ENCODE data around the gene PTPN4. TPM values are rescaled to one million over a fixed set of nuclear protein-coding genes. Genes with fewer than 3 reads are reported as not detected.

The PTPN4 gene
- total RNA-seq, 2 experiments from 2014 or later, result 49.3 to 50.6 TPM

GRCh38 chr2:119772767-119773166, 13.0 kb downstream of the PTPN4 start:
- Histone ChIP-seq H3K36me3 (ENCODE audit: insufficient read depth, low read length) (no peaks in the 10 kb centered on the region), H3K9me2 (ENCODE audit: insufficient read depth, low read length) (no peaks in the 10 kb centered on the region), H3K4me1 (ENCODE audit: insufficient read depth, low read length, poor library complexity, severe bottlenecking) (no peaks in the 10 kb centered on the region), H3K4me2 (ENCODE audit: low read length) (no peak overlapping the region), H3K9me3 (ENCODE audit: low read length) (no peaks in the 10 kb centered on the region), H3K4me3 (ENCODE audit: low read depth, low read length, poor library complexity, severe bottlenecking) (no peak overlapping the region), H3K27ac (ENCODE audit: low read depth, low read length, poor library complexity, severe bottlenecking) (no peak overlapping the region), H4K20me1 (ENCODE audit: insufficient read depth, low read length) (peaks cover 17% of the 10 kb centered on the region), H3K79me2 (ENCODE audit: insufficient read depth, low read depth, low read length) (peaks cover 40% of the 10 kb centered on the region), H2AFZ (ENCODE audit: low read length) (no peak overlapping the region)
- ChIA-PET CTCF (ENCODE audit: unreplicated experiment) (no interaction called here), POLR2A (interaction anchor here (0.8 kb wide), 1 partner anchor 13 kb away, joined by 3 read pairs; the partner anchor contains the start of gene PTPN4)
- intact Hi-C loops (cut with micrococcal nuclease; ENCODE audit: unreplicated experiment), result no loop called here
- TF ChIP-seq EZH2phosphoT487 (IDR thresholded peaks at IDR 0.05; ENCODE audit: borderline replicate concordance, low read depth, low read length), result no peak
- TF ChIP-seq CTCF (conservative IDR thresholded peaks at IDR 0.05; ENCODE audit: low read length), result no peak
- DNase-seq (ENCODE audit: low spot score), result no peak
- BruUV-seq (replicated peaks), result no TSS peak

- no peak for TF ChIP-seq CTCF (conservative IDR thresholded peaks at IDR 0.05; ENCODE audit: low read length)
- no peak for DNase-seq (ENCODE audit: low spot score)
- Histone ChIP-seq H3K9me3 (ENCODE audit: low read length) (no peaks in the 10 kb centered on the region), H3K4me1 (ENCODE audit: insufficient read depth, low read length, poor library complexity, severe bottlenecking) (no peaks in the 10 kb centered on the region), H3K79me2 (ENCODE audit: insufficient read depth, low read depth, low read length) (peaks cover 28% of the 10 kb centered on the region), H3K4me2 (ENCODE audit: low read length) (no peak overlapping the region), H3K27ac (ENCODE audit: low read depth, low read length, poor library complexity, severe bottlenecking) (no peak overlapping the region), H4K20me1 (ENCODE audit: insufficient read depth, low read length) (peaks cover 11% of the 10 kb centered on the region), H3K36me3 (ENCODE audit: insufficient read depth, low read length) (no peaks in the 10 kb centered on the region), H3K9me2 (ENCODE audit: insufficient read depth, low read length) (no peaks in the 10 kb centered on the region), H2AFZ (ENCODE audit: low read length) (no peak overlapping the region), H3K4me3 (ENCODE audit: low read depth, low read length, poor library complexity, severe bottlenecking) (no peak overlapping the region)
- ChIA-PET POLR2A (interaction anchor here (0.6 to 1.1 kb wide), 2 partner anchors 12 to 20 kb away, joined by 3 read pairs; no protein-coding TSS in a partner anchor), CTCF (ENCODE audit: unreplicated experiment) (no interaction called here)
- no TSS peak for BruUV-seq (replicated peaks)
- intact Hi-C loops (cut with micrococcal nuclease; ENCODE audit: unreplicated experiment), result no loop called here
These were observed 14.3 kb downstream of the PTPN4 start for GRCh38 chr2:119774026-119774425.

GRCh38 chr2:119775102-119775501, 15.4 kb downstream of the PTPN4 start:
- Histone ChIP-seq H3K9me2 (ENCODE audit: insufficient read depth, low read length) (no peaks in the 10 kb centered on the region), H3K79me2 (ENCODE audit: insufficient read depth, low read depth, low read length) (peaks cover 17% of the 10 kb centered on the region), H3K4me3 (ENCODE audit: low read depth, low read length, poor library complexity, severe bottlenecking) (no peak overlapping the region), H4K20me1 (ENCODE audit: insufficient read depth, low read length) (peaks cover 2% of the 10 kb centered on the region), H3K36me3 (ENCODE audit: insufficient read depth, low read length) (no peaks in the 10 kb centered on the region), H2AFZ (ENCODE audit: low read length) (no peak overlapping the region), H3K27ac (ENCODE audit: low read depth, low read length, poor library complexity, severe bottlenecking) (no peak overlapping the region), H3K4me1 (ENCODE audit: insufficient read depth, low read length, poor library complexity, severe bottlenecking) (no peaks in the 10 kb centered on the region), H3K9me3 (ENCODE audit: low read length) (no peaks in the 10 kb centered on the region), H3K4me2 (ENCODE audit: low read length) (no peak overlapping the region)
- intact Hi-C loops (cut with micrococcal nuclease; ENCODE audit: unreplicated experiment), result no loop called here
- no peak for DNase-seq (ENCODE audit: low spot score)
- POLR2A ChIA-PET, result interaction anchor here (0.7 to 1.1 kb wide), 3 partner anchors 9 to 531 kb away, joined by 3 to 6 read pairs (median 4); no protein-coding TSS in a partner anchor
- CTCF ChIA-PET (ENCODE audit: unreplicated experiment), result no interaction called here
- BruUV-seq (replicated peaks), result no TSS peak
- no peak for TF ChIP-seq EZH2phosphoT487 (IDR thresholded peaks at IDR 0.05; ENCODE audit: borderline replicate concordance, low read depth, low read length)

All from OCI-LY7 (cell line).